HG02943 (cell line): Measurements from ENCODE around the gene B4GALNT3.

ENCODE experiments used
- ATAC-seq: cut with Tn5 transposase; IDR thresholded peaks from one replicate; pipeline ENCODE4 v1.9.1; 2021; ENCODE audit warnings: mild to moderate bottlenecking, low read depth, moderate library complexity; ENCODE audit not compliant: unreplicated experiment

The B4GALNT3 gene

DNA sequence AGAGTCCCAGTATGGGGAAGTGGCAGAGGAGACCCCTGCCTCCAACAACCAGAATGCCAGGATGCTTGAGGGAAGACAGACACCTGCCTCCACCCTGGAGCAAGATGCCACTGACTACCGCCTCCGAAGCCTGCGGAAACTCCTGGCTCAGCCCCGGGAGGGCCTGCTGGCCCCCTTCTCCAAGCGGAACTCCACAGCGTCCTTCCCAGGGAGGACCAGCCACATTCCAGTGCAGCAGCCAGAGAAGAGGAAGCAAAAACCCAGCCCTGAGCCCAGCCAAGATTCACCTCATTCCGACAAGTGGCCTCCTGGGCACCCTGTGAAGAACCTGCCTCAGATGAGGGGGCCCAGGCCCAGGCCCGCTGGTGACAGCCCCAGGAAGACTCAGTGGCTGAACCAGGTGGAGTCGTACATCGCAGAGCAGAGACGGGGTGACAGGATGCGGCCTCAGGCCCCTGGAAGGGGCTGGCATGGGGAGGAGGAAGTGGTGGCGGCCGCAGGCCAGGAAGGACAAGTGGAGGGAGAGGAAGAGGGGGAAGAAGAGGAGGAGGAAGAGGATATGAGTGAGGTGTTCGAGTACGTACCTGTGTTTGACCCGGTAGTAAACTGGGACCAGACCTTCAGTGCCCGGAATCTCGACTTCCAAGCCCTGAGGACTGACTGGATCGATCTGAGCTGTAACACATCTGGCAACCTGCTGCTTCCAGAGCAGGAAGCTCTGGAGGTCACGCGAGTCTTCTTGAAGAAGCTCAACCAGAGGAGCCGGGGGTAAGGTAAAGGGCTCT lies 93.7 kb downstream of the B4GALNT3 start:
- ATAC-seq = no peak

DNA sequence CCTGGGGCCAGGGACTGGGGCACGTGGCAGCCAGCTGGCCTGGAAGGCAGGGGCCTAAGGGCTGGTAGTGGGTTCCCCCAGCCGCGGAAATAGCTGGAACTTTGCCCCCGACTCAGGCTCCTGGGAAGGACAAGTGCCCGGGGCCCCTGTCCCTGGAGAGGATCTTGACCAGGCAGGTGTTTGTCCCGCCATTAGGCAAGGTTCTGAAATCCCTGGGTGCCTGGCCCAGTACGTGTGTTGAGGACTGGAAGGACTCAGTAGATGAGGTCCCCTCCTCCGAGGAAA lies 94.2 kb downstream of the B4GALNT3 start:
- no peak for ATAC-seq

DNA sequence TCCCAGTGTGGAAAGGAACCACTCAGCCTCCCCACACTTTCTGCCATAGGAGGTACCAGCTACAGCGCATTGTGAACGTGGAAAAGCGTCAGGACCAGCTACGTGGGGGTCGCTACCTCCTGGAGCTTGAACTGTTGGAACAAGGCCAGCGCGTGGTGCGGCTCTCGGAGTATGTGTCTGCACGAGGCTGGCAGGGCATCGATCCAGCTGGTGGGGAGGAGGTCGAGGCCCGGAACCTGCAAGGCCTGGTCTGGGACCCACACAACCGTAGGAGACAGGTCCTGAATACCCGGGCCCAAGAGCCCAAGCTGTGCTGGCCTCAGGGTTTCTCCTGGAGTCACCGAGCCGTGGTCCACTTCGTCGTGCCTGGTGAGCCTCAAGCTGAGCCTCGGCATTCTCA lies 96.8 kb downstream of the B4GALNT3 start:
- ATAC-seq = no peak

- no peak for ATAC-seq
Measured at GRCh38 chr12:558580-558979, 98.8 kb downstream of the B4GALNT3 start.

DNA sequence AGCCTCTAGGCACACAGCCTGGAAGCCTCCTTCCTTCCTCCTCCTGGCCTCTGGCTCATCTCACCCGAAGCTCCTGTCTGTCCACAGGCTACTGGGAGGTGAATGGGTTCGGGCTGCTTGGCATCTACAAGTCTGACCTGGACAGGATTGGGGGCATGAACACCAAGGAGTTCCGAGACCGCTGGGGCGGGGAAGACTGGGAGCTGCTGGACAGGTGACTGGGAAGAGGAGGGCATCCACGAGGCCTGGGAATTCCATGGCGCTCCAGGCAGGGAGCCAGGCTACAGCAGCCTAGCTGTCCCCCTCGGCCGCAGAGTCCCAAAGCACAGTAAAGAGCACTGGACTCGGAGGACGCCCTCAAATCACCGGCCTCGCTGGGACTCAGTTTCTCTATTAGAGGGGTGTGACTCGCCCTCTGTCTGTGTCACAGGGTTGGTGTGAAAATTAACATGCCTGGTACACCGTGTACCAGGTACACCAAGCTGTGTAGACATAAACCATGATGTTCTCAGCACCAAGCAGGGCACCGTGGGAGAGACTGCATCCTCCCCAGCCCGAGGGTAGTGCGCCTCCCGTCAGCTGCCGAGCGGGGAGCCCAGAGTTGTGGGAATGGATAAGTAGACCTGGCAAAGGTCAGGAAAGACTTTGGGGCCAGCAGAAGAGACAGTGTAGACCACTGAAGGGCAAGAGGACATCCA lies 99.6 kb downstream of the B4GALNT3 start:
- ATAC-seq = no peak

- ATAC-seq = no peak
Measured at GRCh38 chr12:559906-560455, 100.2 kb downstream of the B4GALNT3 start.

- no peak for ATAC-seq
Measured at GRCh38 chr12:560691-561390, 101.1 kb downstream of the B4GALNT3 start.

GRCh38 chr12:561391-561705 lies 101.6 kb downstream of the B4GALNT3 start:
- ATAC-seq = no peak

DNA sequence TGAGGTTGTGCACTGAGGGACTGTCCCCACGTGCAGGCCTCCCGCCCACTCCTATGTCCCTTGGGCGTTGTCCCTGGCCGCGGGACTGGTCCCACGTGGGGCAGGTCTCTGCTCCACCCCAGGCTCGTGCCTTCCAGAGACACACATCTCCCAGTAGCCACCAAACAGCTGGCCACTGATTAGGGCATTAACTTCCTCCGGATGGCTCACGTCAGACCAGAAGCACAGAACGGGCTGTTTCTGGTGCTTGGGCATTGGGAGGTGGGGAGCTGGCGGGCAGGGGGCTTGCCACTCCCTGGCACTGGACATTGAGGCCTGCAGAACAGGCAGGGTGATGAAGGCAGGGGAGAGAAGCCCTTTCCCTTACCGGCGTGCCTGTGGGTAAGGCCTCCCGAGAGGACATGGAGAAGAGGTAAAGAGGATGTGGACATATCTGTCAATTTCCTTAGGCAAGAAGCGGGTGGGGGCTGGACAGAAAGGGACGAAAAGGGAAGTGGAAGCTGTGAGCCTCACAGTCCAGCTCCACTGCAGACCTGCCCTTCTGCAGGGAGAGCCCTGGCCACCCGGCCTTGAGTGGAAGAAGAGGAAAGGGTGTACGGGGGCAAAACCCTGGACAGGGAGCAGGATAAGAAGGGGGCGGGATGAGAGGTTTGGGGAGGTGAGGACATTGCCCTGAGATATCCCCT lies 102.3 kb downstream of the B4GALNT3 start:
- no peak for ATAC-seq

DNA sequence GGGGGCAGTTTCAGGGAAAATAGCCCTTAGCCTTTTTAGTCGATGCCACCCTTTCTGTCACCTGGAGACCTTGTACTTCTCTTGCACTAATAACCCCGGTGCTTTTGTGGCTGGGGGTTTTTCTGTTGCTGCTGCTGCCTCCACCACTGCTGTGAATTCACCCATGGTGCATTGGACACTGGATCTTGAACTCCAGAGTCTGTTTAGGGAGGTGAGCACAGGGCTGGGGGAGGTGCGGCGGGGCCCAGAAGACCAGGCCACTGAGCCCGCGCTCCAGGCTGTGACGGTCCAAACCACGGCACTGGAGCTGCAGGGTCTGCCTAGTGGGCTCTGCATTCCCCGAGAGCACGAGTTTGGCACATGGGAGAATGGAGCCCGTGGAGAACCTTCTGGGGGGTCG lies 102.9 kb downstream of the B4GALNT3 start:
- no peak for ATAC-seq

- no peak for ATAC-seq
Measured at GRCh38 chr12:563250-563781, 103.6 kb downstream of the B4GALNT3 start.

GRCh38 chr12:563787-564298 lies 104.1 kb downstream of the B4GALNT3 start:
- ATAC-seq = no peak

- ATAC-seq = no peak
Measured at GRCh38 chr12:565161-565560, 105.4 kb downstream of the B4GALNT3 start.

DNA sequence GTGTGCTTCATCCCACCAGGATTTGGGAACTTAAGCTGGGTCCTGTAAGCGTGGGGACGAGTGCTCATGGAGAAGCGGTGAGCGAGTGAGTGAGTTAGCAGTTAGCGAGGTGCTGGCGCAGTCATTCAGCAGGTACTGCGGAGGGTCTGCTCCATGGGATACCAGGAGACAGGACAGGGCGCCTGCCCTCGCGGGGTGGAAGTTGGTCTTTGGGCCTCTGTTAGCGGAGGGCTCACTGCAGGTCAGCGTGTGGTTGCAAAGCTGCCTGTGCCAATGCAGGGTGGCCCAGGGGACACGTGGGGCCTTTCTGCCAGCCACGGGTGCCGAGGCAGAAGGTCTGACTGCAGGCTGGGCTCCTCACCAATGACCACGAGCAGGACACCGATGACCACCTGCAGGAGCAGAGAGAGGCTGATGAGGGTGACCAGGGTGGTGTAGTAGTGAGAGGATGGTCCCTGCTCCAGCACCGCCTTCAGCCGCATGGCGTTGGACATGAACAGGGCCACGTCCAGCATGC lies 105.9 kb downstream of the B4GALNT3 start:
- no peak for ATAC-seq

GRCh38 chr12:568486-568885 lies 108.7 kb downstream of the B4GALNT3 start:
- no peak for ATAC-seq

- no peak for ATAC-seq
Measured at GRCh38 chr12:569091-569676, 109.4 kb downstream of the B4GALNT3 start.

- no peak for ATAC-seq
Measured at GRCh38 chr12:569803-570434, 110.2 kb downstream of the B4GALNT3 start.

GRCh38 chr12:570435-570920 lies 110.7 kb downstream of the B4GALNT3 start:
- no peak for ATAC-seq
